Brain microvascular endothelial cell (primary cell): ENCODE measurements around the gene ECEL1.

Experiments used
- DNase-seq: peaks from one replicate; pipeline ENCODE4 v3.0.0-alpha.2; 2020
- H3K27ac ChIP-seq: fragments of 250-450 bp; sonication (Bioruptor Pico); 2 replicates; pipeline ENCODE4 v1.5.1; 2020; ENCODE audit warnings: mild to moderate bottlenecking, moderate library complexity
- H3K27me3 ChIP-seq: fragments of 250-450 bp; sonication (Bioruptor Pico); replicated peaks from 2 replicates; pipeline ENCODE4 v1.5.1; 2020; ENCODE audit warnings: mild to moderate bottlenecking
- H3K36me3 ChIP-seq: fragments of 250-450 bp; sonication (Bioruptor Pico); replicated peaks from 2 replicates; pipeline ENCODE4 v1.5.1; 2020; ENCODE audit warnings: mild to moderate bottlenecking
- H3K4me3 ChIP-seq: 2 replicates; pipeline ENCODE4 v1.5.1; 2011; ENCODE audit warnings: low read depth, mild to moderate bottlenecking, control low read depth, low read length, moderate library complexity
- in situ Hi-C: cut with HindIII; loops from 2 replicates; pipeline ENCODE4 v1.10.0; 2017; ENCODE audit warnings: low sequenced_read_pairs, low pct_ligation_motif_present
- TF ChIP-seq, protein P1 (sequence below): IDR thresholded peaks from 2 replicates; pipeline ENCODE4 v1.5.1; 2011; ENCODE audit warnings: low read depth, mild to moderate bottlenecking, moderate library complexity, low read length, control low read depth, inconsistent platforms; ENCODE audit errors: missing control alignments

ECEL1 gene

GRCh38 chr2:232501331-232501771, 13.7 kb upstream of the ECEL1 start:
- Histone ChIP-seq H3K4me3 (no peak overlapping the region), H3K36me3 (no peaks in the 10 kb centered on the region), H3K27ac (no peak overlapping the region), H3K27me3 (peaks cover 47% of the 10 kb centered on the region)
- in situ Hi-C loops = no loop called here
- TF ChIP-seq, protein P1, sequence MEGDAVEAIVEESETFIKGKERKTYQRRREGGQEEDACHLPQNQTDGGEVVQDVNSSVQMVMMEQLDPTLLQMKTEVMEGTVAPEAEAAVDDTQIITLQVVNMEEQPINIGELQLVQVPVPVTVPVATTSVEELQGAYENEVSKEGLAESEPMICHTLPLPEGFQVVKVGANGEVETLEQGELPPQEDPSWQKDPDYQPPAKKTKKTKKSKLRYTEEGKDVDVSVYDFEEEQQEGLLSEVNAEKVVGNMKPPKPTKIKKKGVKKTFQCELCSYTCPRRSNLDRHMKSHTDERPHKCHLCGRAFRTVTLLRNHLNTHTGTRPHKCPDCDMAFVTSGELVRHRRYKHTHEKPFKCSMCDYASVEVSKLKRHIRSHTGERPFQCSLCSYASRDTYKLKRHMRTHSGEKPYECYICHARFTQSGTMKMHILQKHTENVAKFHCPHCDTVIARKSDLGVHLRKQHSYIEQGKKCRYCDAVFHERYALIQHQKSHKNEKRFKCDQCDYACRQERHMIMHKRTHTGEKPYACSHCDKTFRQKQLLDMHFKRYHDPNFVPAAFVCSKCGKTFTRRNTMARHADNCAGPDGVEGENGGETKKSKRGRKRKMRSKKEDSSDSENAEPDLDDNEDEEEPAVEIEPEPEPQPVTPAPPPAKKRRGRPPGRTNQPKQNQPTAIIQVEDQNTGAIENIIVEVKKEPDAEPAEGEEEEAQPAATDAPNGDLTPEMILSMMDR = no peak
- no peak for DNase-seq

- in situ Hi-C loops = no loop called here
- Histone ChIP-seq H3K4me3 (no peak overlapping the region), H3K27me3 (peaks cover 22% of the 10 kb centered on the region), H3K27ac (no peak overlapping the region), H3K36me3 (no peaks in the 10 kb centered on the region)
- TF ChIP-seq, protein P1 = no peak
- no peak for DNase-seq
Measured at GRCh38 chr2:232498452-232498851, 10.8 kb upstream of the ECEL1 start.

DNA sequence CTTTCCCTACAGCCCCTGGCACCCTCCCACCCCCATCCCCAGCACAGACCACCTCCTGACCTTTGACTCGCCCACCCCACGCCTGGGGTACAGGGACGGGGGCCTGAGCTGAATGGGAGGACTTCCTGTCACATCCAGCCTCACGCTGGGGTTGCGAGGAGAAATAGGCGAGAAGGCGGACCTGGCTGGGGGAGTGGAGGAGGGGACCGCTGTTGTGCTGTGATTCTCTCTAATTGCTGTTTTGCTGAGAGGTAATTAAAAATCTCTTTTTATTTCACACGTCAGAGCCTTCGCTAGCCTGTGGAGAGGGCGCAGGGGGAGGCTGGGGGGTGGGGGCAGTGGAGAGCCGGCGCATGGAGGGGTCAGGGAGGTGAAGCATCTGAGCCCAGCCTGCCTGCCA, 9.7 kb upstream of the ECEL1 start:
- peaks cover 13% of the 10 kb centered on the region for H3K27me3 ChIP-seq
- H3K27ac ChIP-seq = no peak overlapping the region
- in situ Hi-C loops = no loop called here
- H3K36me3 ChIP-seq = no peaks in the 10 kb centered on the region
- TF ChIP-seq, protein P1 = no peak
- no peak for DNase-seq
- no peak overlapping the region for H3K4me3 ChIP-seq

DNA sequence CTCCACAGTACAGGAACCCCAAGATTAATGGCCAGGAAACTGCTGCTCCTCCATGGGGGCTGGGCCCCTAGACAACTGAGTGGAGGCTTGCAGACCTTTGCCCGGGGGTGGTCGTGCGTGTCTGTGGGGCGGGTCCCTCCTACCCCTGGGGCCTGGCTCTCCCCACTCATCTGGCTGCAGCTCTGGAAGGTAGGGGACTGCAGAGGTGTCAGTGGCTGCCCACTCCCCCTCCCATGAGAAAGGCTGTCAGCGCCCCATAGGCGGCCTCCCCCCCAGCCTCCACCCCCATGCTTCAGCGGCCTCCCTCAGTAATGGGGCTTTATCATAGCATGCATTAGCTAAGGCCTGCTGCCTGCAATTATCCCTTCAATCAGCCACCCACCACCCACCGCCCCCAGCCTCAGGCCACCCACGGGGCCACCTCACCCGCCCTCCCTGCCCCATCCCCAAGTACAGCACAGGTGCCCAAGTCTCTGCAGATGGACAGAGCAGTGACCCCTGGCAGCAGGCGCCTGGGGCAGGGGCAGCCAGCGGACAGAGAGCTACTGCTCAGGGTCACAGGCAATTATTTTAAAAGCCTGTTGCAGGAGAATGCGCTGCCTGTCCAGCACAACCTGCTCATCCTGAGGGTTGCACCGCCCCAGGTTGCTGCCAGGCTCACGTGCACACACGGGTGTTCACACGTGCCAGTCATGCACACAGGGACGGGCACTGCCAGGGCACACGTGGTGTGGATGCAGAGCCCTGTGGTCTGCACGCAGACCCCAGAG, 9.1 kb upstream of the ECEL1 start:
- in situ Hi-C loops = no loop called here
- no peak for DNase-seq
- TF ChIP-seq, protein P1 = no peak
- Histone ChIP-seq H3K4me3 (no peak overlapping the region), H3K36me3 (no peaks in the 10 kb centered on the region), H3K27ac (no peak overlapping the region), H3K27me3 (peaks cover 10% of the 10 kb centered on the region)

DNA sequence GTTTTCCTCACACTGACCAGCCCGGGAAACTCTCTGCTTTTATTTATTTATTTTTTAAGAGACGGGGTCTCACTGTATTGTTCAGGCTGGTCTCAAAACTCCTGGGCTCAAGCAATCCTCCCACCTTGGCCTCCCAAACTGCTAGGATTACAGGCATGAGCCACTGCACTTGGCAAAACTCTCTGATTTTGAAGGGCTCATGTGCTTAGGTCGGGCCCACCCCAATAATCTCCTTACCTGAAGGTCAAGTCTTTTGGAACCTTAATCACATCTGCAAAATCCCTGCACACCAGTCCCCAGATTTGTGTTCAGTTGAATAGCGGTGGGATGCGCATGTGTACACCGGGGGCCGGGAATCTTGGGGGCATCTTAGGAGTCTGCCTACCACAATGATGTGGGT, 7.7 kb upstream of the ECEL1 start:
- Histone ChIP-seq H3K4me3 (no peak overlapping the region), H3K27ac (no peak overlapping the region), H3K27me3 (peaks cover 2% of the 10 kb centered on the region), H3K36me3 (no peaks in the 10 kb centered on the region)
- in situ Hi-C loops = no loop called here
- DNase-seq = no peak
- TF ChIP-seq, protein P1 = no peak

GRCh38 chr2:232494542-232494941, 6.9 kb upstream of the ECEL1 start:
- H3K36me3 ChIP-seq = no peaks in the 10 kb centered on the region
- in situ Hi-C loops = no loop called here
- H3K4me3 ChIP-seq = no peak overlapping the region
- DNase-seq = no peak
- TF ChIP-seq, protein P1 = no peak
- peaks cover 6% of the 10 kb centered on the region for H3K27me3 ChIP-seq
- H3K27ac ChIP-seq = no peak overlapping the region
